Esophagus muscularis mucosa (tissue), 4 donors: ENCODE measurements around the gene ILF3.

ENCODE experiments used
- EP300 ChIP-seq: sonication (generic); formaldehyde crosslinking; IDR thresholded peaks from one replicate; pipeline ENCODE4 v1.6.1; 2017; ENCODE audit warnings: antibody characterized with exemption
- POLR2A ChIP-seq: fragments of 450-650 bp; IDR thresholded peaks from one replicate; pipeline ENCODE4 v1.6.1; 2017; ENCODE audit warnings: antibody characterized with exemption, moderate library complexity, mild to moderate bottlenecking, low read depth
- TF ChIP-seq, protein P1 (sequence below), 3 experiments: fragments of 200-600 bp in 2 of 3; fragments of 450-650 bp in 1 of 3; sonication (generic) in 2 of 3; IDR thresholded peaks; one replicate each; pipeline ENCODE4 v1.5.1; 2017 to 2019; ENCODE audit warnings: antibody characterized with exemption in 3 of 3, mild to moderate bottlenecking in 2 of 3, moderate library complexity in 1 of 3

DNA sequence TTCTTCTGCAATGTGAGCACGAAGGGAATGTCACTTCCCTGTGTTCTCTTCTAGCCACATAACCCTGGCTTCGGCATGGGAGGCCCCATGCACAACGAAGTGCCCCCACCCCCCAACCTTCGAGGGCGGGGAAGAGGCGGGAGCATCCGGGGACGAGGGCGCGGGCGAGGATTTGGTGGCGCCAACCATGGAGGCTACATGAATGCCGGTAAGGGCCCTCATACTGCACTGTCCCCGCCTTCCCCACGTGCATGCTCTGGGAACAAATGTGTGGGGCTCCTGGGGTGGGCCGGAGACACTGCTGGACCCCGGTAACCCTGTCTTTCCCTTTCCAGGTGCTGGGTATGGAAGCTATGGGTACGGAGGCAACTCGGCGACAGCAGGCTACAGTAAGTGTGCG lies 29.4 kb downstream of the ILF3 start:
- TF ChIP-seq, protein P1, sequence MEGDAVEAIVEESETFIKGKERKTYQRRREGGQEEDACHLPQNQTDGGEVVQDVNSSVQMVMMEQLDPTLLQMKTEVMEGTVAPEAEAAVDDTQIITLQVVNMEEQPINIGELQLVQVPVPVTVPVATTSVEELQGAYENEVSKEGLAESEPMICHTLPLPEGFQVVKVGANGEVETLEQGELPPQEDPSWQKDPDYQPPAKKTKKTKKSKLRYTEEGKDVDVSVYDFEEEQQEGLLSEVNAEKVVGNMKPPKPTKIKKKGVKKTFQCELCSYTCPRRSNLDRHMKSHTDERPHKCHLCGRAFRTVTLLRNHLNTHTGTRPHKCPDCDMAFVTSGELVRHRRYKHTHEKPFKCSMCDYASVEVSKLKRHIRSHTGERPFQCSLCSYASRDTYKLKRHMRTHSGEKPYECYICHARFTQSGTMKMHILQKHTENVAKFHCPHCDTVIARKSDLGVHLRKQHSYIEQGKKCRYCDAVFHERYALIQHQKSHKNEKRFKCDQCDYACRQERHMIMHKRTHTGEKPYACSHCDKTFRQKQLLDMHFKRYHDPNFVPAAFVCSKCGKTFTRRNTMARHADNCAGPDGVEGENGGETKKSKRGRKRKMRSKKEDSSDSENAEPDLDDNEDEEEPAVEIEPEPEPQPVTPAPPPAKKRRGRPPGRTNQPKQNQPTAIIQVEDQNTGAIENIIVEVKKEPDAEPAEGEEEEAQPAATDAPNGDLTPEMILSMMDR (IDR thresholded peaks at IDR 0.05), result no peak
- no peak for TF ChIP-seq POLR2A
- TF ChIP-seq EP300, result no peak
